ENCODE results near the gene NDUFC2. TPM values are rescaled to one million over a fixed set of nuclear protein-coding genes. Genes with fewer than 3 reads are reported as not detected.

NDUFC2 gene
- total and polyA plus RNA-seq, 2 of the 13 experiments (the other 11 are each of a cell fraction or from before 2014, with no cell fraction given), result 256 to 363 TPM

DNA sequence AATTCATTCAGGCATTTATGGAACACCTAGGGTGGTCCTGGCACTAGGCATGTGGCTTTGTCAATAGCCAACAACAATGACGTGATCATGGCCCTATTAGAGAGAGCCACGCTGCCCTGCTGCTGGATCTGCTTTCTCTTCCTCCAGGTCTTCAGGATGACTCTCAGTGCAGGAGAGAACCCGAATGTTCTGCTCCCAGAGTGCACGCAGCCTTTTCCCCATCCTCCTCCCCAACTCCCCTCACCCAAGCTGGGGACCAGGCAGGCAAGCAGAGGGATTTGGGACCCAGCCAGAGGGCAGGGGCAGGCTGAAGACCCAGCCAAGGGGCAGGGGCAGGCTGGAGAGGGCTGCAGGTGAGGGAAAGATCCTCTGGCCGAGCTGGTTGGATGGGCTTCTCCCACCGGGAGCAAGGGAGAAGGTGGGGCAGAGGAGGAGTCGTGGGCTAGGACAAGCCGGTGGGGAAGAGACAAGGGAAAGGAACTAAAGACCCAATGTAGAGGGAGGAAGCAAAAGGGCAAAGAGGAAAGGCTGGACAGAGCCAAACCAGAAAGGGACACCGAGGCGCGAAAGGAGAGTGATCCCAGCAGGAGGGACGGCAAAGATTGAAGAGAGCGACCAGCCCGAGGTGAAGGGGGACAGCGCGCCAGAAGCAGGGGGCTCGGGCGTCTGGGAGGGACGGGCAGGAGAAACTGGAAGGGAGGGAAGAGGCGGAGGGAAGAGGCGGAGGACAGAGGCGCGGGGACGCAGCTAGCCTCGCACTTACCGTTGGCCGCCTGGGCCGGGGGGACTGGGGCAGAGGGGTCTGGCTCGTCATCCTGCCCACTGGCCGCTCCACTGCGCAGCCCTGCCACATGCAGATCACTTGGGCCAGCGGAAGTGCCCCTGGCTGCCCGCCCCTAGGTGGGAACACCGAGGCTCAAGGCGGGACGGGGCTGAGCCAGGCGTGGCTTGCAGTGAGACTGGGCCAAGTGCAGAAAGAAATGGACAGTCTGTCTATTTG, 57.0 kb downstream of the NDUFC2 start, which contains the start of gene KCTD14 (continued):
- TF ChIP-seq SAFB2 (CRISPR knock-in tag; IDR thresholded peaks at IDR 0.05; ENCODE audit: borderline replicate concordance, low read depth), result peak; percentile 57; the same call in 1 of the 2 replicates
- TF ChIP-seq HOXD1 (CRISPR knock-in tag; IDR thresholded peaks at IDR 0.05), result no peak
- no peak for TF ChIP-seq ZNF841 (CRISPR knock-in tag; IDR thresholded peaks at IDR 0.05; ENCODE audit: borderline replicate concordance)
- TF ChIP-seq ZNF543 (CRISPR knock-in tag; IDR thresholded peaks at IDR 0.05), result peak; percentile 72; the same call in 1 of the 2 replicates
- TF ChIP-seq, protein P1, sequence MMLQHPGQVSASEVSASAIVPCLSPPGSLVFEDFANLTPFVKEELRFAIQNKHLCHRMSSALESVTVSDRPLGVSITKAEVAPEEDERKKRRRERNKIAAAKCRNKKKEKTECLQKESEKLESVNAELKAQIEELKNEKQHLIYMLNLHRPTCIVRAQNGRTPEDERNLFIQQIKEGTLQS (CRISPR knock-in tag; IDR thresholded peaks at IDR 0.05), result 0 out of 2 replicates have a peak, but pooled peaks have one; percentile 31
- TF ChIP-seq, protein P2, sequence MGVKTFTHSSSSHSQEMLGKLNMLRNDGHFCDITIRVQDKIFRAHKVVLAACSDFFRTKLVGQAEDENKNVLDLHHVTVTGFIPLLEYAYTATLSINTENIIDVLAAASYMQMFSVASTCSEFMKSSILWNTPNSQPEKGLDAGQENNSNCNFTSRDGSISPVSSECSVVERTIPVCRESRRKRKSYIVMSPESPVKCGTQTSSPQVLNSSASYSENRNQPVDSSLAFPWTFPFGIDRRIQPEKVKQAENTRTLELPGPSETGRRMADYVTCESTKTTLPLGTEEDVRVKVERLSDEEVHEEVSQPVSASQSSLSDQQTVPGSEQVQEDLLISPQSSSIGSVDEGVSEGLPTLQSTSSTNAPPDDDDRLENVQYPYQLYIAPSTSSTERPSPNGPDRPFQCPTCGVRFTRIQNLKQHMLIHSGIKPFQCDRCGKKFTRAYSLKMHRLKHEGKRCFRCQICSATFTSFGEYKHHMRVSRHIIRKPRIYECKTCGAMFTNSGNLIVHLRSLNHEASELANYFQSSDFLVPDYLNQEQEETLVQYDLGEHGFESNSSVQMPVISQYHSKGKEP (CRISPR knock-in tag; IDR thresholded peaks at IDR 0.05), result no peak
- TF ChIP-seq ZNF430 (CRISPR knock-in tag; IDR thresholded peaks at IDR 0.05), result peak; percentile 61; the same call in 1 of the 2 replicates
- TF ChIP-seq, protein P3, sequence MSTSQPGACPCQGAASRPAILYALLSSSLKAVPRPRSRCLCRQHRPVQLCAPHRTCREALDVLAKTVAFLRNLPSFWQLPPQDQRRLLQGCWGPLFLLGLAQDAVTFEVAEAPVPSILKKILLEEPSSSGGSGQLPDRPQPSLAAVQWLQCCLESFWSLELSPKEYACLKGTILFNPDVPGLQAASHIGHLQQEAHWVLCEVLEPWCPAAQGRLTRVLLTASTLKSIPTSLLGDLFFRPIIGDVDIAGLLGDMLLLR (CRISPR knock-in tag; IDR thresholded peaks at IDR 0.05), result no peak
- TF ChIP-seq, protein P4, sequence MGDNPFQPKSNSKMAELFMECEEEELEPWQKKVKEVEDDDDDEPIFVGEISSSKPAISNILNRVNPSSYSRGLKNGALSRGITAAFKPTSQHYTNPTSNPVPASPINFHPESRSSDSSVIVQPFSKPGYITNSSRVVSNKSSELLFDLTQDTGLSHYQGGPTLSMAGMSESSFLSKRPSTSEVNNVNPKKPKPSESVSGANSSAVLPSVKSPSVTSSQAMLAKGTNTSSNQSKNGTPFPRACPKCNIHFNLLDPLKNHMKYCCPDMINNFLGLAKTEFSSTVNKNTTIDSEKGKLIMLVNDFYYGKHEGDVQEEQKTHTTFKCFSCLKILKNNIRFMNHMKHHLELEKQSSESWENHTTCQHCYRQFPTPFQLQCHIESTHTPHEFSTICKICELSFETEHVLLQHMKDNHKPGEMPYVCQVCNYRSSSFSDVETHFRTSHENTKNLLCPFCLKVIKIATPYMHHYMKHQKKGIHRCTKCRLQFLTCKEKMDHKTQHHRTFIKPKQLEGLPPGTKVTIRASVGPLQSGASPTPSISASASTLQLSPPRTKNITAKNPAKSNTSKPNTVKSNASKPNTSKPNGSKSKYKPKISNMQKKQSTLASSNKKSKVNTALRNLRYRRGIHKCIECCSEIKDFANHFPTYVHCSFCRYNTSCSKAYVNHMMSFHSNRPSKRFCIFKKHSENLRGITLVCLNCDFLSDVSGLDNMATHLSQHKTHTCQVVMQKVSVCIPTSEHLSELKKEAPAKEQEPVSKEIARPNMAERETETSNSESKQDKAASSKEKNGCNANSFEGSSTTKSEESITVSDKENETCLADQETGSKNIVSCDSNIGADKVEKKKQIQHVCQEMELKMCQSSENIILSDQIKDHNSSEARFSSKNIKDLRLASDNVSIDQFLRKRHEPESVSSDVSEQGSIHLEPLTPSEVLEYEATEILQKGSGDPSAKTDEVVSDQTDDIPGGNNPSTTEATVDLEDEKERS (CRISPR knock-in tag; IDR thresholded peaks at IDR 0.05), result peak; percentile 80
- TF ChIP-seq FOXM1 (CRISPR knock-in tag; IDR thresholded peaks at IDR 0.05), result no peak
- TF ChIP-seq, protein P5, sequence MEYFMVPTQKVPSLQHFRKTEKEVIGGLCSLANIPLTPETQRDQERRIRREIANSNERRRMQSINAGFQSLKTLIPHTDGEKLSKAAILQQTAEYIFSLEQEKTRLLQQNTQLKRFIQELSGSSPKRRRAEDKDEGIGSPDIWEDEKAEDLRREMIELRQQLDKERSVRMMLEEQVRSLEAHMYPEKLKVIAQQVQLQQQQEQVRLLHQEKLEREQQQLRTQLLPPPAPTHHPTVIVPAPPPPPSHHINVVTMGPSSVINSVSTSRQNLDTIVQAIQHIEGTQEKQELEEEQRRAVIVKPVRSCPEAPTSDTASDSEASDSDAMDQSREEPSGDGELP (IDR thresholded peaks at IDR 0.05; ENCODE audit: borderline replicate concordance, low read depth), result no peak
- 0 out of 2 replicates have a peak, but pooled peaks have one; percentile 63 for TF ChIP-seq ZIK1 (CRISPR knock-in tag; IDR thresholded peaks at IDR 0.05; ENCODE audit: borderline replicate concordance, low read depth)
- TF ChIP-seq, protein P6, sequence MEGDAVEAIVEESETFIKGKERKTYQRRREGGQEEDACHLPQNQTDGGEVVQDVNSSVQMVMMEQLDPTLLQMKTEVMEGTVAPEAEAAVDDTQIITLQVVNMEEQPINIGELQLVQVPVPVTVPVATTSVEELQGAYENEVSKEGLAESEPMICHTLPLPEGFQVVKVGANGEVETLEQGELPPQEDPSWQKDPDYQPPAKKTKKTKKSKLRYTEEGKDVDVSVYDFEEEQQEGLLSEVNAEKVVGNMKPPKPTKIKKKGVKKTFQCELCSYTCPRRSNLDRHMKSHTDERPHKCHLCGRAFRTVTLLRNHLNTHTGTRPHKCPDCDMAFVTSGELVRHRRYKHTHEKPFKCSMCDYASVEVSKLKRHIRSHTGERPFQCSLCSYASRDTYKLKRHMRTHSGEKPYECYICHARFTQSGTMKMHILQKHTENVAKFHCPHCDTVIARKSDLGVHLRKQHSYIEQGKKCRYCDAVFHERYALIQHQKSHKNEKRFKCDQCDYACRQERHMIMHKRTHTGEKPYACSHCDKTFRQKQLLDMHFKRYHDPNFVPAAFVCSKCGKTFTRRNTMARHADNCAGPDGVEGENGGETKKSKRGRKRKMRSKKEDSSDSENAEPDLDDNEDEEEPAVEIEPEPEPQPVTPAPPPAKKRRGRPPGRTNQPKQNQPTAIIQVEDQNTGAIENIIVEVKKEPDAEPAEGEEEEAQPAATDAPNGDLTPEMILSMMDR (CRISPR knock-in tag; IDR thresholded peaks at IDR 0.05), result peak; percentile 31
- TF ChIP-seq EEA1 (CRISPR knock-in tag; IDR thresholded peaks at IDR 0.05; ENCODE audit: borderline replicate concordance), result peak; percentile 83; the same call in 1 of the 2 replicates
- TF ChIP-seq ZNF354B (CRISPR knock-in tag; IDR thresholded peaks at IDR 0.05), result no peak
- TF ChIP-seq ZNF782 (CRISPR knock-in tag; IDR thresholded peaks at IDR 0.05; ENCODE audit: borderline replicate concordance), result 0 out of 2 replicates have a peak, but pooled peaks have one; percentile 37
- no peak for TF ChIP-seq TBX3 (IDR thresholded peaks at IDR 0.05; ENCODE audit: borderline replicate concordance)
- no peak for TF ChIP-seq HIVEP1 (CRISPR knock-in tag; IDR thresholded peaks at IDR 0.05)
- peak; percentile 88; the same call in 1 of the 2 replicates for TF ChIP-seq ZNF761 (CRISPR knock-in tag; conservative IDR thresholded peaks at IDR 0.05)
